HG02840 (cell line): ENCODE measurements around the gene YBX2.

Experiments used
- ATAC-seq: cut with Tn5 transposase; IDR thresholded peaks from one replicate; pipeline ENCODE4 v1.9.1; 2021; ENCODE audit warnings: mild to moderate bottlenecking, moderate library complexity, moderate number of reproducible peaks; ENCODE audit not compliant: unreplicated experiment, low FRiP score

The YBX2 gene

DNA sequence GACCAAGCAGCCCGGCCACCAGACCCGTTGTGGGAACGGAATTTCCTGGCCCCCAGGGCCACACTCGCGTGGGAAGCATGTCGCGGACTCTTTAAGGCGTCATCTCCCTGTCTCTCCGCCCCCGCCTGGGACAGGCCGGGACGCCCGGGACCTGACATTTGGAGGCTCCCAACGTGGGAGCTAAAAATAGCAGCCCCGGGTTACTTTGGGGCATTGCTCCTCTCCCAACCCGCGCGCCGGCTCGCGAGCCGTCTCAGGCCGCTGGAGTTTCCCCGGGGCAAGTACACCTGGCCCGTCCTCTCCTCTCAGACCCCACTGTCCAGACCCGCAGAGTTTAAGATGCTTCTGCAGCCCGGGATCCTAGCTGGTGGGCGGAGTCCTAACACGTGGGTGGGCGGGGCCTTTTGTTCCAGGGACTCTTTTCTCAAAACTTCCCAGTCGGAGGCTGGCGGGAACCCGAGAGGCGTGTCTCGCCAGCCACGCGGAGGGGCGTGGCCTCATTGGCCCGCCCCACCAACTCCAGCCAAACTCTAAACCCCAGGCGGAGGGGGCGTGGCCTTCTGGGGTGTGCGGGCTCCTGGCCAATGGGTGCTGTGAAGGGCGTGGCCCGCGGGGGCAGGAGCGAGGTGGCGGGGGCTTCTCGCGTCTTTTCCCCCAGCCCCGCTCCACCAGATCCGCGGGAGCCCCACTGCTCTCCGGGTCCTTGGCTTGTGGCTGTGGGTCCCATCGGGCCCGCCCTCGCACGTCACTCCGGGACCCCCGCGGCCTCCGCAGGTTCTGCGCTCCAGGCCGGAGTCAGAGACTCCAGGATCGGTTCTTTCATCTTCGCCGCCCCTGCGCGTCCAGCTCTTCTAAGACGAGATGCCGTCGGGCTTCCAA is 13.1 kb downstream of the YBX2 start, which contains the start of gene SLC2A4:
Gene SLC2A4, plus strand, starts transcription at position 645 of the 879 bp plus-strand sequence. Its CDS starts 217 bp downstream, at position 862.
- ATAC-seq, result peak; percentile 50

GRCh38 chr17:7280519-7281073 is 13.8 kb downstream of the YBX2 start:
- peak; percentile 51 for ATAC-seq

DNA sequence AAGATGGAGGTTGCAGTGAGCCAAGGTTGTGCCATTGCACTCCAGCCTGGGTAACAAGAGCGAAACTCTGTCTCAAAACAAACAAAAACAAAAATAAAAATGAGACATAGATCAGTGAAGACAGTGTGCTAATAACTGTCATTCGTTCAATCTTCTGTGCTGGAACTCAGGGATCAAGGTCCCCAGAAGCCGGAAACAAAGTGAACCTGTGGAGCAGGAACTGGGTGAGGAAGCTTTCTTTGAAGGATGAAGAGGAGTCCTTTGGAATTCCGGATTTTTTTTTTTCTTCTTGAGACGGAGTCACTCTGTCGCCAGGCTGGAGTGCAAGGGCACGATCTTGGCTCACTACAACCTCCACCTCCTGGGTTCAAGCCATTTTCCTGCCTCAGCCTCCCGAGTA is 15.0 kb downstream of the YBX2 start:
- no peak for ATAC-seq

DNA sequence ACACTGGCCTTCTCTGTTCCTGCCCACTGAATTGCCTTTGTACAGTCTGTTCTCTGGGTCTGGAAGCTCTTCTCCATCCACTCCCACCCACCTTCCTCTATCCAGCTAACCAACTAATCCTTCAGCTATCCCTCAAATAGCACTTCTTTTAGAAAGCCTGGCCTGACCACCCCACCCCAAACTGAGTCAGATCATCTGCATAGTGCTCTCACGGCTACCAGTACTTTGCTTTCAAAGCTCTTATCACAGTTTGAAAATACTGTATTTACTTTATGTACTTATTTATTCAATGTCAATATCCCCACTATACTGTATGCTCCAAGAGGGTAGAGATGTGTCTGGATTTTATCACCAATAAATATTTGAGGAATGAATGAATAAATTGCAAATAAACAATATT is 27.7 kb downstream of the YBX2 start:
- no peak for ATAC-seq

GRCh38 chr17:7263801-7264078 is 30.7 kb downstream of the YBX2 start:
- no peak for ATAC-seq

DNA sequence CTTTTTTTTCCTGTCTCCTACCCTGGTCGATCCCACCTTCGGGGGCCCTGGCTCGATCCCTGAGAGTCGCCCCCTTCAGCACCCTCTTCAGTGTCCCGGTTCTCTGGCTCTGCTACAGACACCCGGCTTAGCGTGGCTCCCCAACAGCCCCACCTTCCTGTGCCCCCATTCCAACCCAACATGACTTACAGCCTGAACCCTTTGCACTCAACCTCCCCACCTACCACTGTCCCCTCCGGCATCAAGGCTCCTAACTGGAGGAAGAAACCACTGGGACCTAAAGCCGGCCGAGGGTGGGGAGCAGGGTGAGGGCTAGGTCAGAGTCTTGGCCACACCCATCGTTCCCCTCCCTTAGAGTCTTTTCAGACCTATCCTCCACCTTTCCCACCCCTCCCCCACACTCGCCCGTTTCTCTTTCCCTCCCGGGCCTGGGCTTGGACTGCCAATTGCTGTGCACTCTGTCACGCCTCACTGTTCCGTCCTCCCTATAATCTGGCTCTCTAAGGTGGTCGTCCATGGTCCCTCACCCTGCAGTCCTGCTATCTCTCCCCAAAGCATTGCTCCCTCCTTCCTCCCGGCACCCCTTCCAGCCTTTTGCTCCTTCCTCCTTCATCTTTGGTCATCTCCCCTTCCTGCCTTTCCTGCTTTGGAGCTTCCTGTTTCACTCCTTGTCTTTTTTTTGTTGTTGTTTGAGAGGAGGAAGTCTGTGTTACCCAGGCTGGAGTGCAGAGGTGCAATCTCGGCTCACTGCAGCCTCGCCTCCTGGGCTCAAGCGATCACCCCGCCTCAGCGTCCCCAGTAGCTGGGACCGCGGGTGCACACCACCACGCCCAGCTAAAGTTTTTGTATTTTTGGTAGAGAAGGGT is 31.3 kb downstream of the YBX2 start:
- ATAC-seq, result no peak

- ATAC-seq, result no peak
Observed at GRCh38 chr17:7262192-7262934, 32.1 kb downstream of the YBX2 start, which contains the start of gene CLDN7. CLDN7 (minus strand) TSS chr17:7262478; CDS start chr17:7262043, 435 bp downstream.

DNA sequence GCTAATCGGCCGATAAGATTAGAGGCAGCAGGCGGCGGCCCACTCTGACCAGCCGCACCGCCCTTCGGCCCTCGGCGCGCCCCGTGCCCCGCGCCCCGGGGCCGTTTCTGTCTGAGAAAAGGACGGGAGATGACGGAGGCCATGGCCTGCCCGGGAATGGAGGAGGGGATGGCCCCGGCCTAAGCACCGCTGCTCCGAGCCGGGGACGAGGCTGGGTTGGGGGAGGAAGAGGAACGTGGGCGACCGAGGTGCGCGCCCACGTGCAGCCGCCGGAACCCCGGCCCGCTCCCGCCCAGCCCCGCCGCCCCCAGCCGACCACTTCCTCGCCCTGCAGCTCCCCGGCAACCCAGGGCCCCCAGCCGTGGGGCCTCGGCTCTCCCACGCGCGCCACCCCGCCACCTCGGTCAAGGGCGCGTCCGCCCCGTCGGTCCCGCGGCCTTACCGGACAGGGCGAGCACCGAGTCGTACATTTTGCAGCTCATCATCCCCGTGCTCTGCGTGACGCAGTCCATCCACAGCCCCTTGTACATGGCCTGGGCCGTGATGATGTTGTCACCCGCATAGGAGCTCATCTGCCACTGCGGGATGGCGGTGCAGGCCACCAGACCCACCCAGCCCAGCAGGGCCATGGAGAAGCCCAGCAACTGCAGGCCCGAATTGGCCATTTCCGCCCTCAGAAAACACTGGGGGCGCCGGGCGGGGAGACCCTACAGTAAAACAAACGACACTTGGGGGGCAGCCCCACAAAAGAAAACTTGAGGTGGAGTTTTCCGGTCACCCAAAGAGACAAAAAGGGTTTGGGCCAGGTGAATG is 32.9 kb downstream of the YBX2 start:
- ATAC-seq, result no peak

DNA sequence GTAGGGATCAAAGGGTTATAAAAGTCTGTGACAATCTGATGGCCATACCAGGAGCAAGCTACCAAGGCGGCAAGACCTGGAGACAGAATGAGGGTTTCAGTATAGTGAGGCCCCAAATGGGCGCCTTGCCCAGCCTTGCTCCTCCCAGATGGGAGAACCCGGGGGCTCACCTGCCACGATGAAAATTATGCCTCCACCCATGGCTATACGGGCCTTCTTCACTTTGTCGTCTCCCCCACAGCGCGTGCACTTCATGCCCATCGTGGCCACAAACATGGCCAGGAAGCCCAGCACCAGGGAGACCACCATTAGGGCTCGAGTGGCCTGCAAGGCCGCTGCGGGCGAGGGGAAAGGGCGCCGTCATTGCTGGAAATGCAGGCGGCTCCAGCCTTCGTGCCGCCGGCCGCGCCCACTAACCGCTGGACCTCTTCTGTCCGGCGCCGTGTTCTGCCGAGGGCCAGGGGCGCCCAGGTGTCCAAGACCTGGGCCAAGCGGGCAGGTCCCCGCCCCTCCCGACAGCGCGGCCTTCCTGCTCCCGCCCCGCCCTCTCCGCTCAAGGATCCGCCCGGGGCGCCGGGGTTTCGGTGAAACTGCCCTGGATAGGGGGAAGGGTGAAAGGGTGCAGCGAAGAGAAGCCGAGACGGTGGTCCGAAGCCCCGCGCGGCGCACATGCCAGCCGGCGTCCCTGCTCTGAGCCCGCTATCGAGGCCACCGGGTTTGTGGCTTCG is 33.6 kb downstream of the YBX2 start:
- ATAC-seq, result no peak

- ATAC-seq, result no peak
Observed at GRCh38 chr17:7260151-7260550, 34.3 kb downstream of the YBX2 start.

GRCh38 chr17:7259555-7259889 is 34.9 kb downstream of the YBX2 start:
- no peak for ATAC-seq

- ATAC-seq, result no peak
Observed at GRCh38 chr17:7258731-7259554, 35.5 kb downstream of the YBX2 start.

GRCh38 chr17:7256766-7257456 is 37.5 kb downstream of the YBX2 start:
- ATAC-seq, result no peak

DNA sequence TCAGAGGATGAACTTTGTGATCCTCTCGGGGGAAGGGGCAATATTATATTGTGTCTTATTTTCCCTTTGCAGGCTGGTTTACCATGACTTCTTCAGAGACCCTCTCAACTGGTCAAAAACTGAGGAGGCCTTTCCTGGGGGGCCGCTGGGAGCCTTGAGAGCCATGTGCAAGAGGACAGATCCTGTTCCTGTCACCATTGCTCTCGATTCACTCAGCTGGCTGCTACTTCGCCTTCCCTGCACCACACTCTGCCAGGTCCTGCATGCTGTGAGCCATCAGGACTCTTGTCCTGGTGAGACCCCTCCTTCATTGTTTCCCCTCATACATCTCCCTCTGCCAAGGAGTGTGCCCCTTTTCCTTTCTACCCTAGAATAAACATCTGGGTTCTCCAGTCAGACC is 39.9 kb downstream of the YBX2 start:
- no peak for ATAC-seq

DNA sequence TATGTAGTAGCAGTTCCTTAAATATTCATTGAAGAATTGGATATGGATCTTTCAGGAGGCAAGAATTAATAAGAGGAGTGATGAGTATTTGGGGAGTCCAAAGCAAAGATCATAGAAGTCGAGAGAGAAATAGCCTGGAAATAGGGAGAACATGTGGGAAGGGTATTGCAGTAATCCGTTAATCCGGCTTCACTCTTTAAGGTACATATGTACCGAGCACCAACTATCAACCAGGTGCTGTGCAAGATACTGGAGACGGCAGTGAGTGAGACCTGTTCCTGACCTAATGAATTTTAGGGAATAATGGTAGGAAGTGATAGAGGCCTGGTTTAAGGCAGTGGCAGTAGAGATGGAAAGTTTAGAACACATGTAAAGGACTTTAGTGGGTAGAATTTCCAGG is 41.4 kb downstream of the YBX2 start:
- no peak for ATAC-seq

DNA sequence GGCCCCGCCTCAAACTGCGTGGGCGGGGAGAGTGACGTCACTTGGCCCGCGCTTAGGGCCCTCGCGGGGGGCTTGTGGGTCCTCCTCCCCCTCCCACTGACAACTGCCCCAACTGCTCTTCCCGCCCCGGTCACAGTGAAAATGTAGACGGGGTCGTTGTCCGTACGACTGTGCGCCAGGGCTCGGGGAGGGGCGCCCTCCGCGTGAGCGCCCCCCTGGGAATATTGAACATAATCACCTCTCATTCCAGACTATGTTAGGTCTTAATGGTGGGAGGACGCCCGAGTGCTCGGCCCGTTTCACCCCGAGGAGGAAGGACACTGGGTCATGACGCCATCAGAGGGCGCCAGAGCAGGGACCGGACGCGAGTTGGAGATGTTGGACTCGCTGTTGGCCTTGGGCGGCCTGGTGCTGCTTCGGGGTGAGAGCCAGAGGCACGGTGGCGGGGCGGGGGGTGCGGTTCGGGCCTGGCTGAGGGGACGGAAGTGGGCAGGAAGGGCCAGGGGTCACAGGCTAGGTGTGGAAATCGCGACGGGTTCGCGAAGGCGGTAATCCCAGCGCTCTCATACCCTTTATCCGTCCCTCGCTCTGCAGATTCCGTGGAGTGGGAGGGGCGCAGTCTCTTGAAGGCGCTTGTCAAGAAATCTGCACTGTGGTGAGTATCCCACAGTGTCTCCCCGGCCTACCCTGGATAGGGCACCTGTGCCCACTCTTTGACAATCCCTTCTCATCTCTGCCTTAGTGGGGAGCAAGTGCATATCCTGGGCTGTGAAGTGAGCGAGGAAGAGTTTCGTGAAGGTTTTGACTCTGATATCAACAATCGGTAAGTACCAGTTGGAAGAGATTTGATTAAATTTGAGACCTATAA is 42.0 kb downstream of the YBX2 start, which contains the start of gene ELP5:
Gene ELP5, plus strand, starts transcription at position 40 of the 868 bp plus-strand sequence. Its CDS starts 336 bp downstream, at position 376.
- ATAC-seq, result peak; percentile 60
